Stimulated activated CD8-positive, alpha-beta memory T cell treated with anti-CD3 and anti-CD28 coated beads, Interleukin-15, amount 100 ng/mL, for 48 hours (primary cell): ENCODE results near the gene AGPAT3.

ENCODE experiments used
- DNase-seq, 2 donors: peaks; one replicate each; pipeline ENCODE4 v3.0.0-alpha.2; 2020; ENCODE audit warnings: low read depth in 2 of 2

Gene AGPAT3

DNA sequence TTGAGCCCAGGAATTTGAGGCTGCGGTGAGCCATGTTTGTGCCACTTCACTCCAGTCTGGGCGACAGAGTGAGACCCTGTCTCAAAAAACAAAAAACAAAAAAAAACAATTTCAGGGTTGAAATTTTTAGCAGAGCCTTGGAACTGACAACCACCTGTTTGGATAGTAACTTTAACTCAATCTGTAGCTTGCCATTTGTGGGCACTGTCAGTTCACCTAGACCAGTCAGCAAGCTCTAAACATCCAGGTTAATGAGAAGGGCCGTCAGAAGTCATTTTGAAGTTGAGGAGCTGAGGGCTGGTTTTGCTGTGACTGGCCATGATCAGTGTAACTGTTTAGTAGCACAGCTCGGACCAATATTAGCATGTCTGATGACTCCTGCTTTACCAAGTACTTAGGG lies 155.5 kb downstream of the AGPAT3 start:
- no peak for DNase-seq

DNA sequence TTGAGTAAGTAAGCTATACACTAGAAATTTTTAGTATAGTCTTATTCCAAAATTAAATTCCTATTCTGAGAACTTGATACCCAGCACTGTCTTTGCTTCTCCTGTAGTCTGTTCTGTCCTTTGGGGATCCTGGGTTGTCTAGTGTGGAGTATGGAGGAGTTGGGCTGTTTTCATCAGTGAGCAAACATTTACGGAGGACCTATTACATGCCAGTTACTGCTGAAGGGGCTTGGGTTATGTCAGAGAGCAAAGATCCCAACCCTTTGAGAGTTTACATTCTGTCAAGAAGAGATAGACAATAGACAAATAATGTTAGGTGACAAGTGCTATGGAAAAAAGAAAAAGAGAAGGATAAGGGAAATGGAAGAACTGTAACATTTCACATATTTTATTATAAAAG lies 156.0 kb downstream of the AGPAT3 start:
- DNase-seq, result no peak

DNA sequence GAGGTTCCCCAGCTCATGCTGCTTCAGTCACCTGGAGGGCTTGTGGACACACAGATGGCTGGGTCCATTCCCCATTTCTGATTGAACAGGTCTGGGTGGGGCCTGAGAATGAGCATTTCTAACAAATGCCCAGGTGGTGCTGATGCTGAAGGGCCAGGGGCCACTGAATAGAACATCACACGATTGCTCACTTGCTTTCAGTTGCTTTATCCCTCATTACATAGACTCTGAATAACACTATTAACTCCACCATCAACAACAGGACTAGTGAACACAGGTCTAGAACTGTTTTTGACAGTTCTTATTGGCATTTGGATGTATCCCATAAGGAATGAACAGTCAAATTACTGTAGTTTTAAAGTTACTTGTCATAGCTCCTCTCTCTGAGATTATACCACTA lies 159.2 kb downstream of the AGPAT3 start:
- no peak for DNase-seq

DNA sequence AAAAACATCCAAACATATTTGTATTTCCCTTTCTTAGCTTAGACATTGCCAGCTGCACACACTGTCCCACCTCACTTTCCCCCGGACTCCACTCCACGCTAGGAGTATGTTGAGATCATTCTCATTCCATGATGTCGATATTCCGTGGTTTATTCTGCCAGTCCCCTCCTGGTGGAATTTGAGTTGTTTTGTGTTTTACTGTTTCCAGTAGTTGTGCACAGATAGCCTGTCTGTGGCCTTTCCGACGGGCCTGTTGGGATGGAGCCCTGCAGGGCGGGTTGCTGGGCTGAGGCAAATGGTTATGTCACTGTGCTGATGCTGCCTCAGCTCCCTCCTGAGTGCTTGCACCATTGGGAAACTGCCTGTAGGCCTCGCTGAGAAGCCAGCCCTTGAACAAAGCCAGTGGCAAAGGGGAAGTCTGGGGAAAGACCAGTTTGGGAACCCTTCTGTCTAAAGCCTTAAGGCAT lies 159.9 kb downstream of the AGPAT3 start:
- DNase-seq, result no peak

DNA sequence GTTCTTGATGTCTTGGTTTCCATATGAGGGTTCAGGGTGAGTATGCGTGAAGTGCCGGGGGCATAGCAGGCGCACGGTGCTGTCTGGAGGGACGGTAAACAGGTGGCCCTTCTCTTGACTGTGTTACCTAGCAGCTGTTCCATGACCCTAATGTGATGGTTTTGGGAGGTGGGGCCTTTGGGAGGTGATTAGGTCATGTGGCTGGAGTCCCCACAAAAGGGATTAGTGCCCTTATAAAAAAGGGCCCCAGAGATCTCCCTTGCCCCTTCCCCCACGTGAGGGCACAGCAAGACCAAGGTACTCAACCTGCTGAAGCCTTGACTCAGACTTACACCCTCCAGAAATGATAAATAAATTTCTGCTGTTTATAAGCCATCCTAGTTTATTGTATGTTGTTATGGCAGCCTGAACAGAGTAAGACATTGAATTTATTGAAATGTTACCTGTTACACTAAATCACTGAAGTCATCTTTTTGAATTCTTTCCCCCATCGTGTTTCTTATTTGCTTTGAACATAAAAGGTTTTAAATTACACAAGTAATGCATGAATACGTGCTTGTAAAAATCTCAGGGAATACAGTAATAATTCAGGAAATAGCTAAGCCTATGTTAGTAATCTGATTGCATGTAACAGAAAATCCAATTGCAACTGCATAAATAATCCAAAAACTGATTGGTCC lies 162.7 kb downstream of the AGPAT3 start:
- DNase-seq, result no peak

DNA sequence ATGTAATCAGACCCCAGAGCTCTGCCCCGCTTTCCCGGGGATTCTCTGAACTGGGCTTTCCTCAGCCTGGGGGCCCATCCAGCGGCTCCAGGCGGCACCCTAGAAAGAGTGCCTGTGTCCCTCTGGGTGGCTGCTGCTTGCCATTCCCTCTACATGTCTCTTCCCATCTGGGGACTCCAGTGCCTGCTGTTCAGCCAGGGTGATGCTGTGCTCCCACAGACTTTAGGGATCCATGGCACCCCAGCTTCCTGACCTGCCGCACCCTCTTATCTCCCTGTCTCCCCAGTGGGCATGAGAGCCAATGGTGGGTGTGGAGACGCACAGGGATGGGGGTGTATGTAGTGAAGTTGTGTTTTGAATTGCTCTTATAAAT lies 163.2 kb downstream of the AGPAT3 start:
- no peak for DNase-seq

DNA sequence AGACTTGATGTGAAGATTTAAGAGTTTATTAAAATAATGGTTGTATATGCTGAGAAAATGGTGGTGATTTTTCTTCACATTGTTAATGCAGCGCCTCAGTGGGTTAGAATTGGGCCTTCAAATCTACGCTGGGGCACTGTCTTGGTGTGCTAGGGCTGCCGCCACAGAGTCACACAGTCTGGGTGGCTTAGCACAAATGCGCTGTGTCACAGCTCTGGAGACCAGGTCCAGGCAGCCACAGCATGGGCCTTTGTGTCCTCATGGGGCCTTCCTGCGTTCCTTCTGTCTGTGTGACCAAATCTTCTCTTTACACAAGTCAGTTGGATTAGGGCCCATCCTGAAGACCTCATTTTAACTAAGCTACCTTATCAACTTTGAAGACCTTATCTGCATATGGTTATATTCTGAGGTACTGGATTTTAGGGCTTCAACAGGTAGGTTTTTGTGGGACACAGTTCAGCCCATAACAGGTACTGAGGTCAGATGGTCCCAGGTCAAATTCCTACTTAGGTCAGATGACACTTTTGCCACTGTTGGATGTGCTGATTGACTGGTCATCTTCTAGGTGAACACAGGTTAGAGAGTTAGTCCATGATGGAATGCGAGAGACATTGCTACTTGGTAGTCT lies 164.6 kb downstream of the AGPAT3 start:
- DNase-seq, result no peak

DNA sequence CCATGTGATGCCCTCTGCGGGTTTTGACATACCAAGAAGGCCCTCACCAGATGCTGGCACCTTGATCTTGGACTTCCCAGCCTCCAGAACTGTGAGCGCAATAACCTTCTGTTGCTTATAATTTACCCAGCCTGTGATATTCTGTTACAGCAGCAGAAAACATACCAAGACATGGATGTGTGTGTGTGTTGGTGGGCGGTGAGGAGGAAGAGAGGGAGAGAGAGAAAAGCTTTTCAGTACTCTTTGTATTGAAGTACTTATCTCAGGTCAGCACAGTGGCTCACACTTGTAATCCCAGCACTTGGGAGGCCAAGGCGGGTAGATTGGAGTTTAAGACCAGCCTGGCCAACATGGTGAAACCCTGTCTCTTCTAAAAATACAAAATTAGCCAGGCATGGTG lies 170.2 kb downstream of the AGPAT3 start:
- no peak for DNase-seq
